ENCODE data around the gene AMBN. TPM values are rescaled to one million over a fixed set of nuclear protein-coding genes. Genes with fewer than 3 reads are reported as not detected.

Gene AMBN
- total and polyA plus RNA-seq, 12 donors, result not detected

- H3K4me1 ChIP-seq (replicated peaks in 1 of 2), result no peaks in the 10 kb centered on the region
- TF ChIP-seq POLR2A (IDR thresholded peaks at IDR 0.05) (no peak), CTCF (IDR thresholded peaks at IDR 0.05) (no peak)
- no peak overlapping the region for H3K27ac ChIP-seq
- no peak overlapping the region for H3K4me3 ChIP-seq
- DNase-seq, result no peak
- WGBS, 4 donors, result 66 to 74% (median 73%) methylated on average over 5 of the region's 5 CpGs
- H3K36me3 ChIP-seq (replicated peaks in 1 of 2), result no peaks in the 10 kb centered on the region
- no peaks in the 10 kb centered on the region for H3K9me3 ChIP-seq (replicated peaks in 1 of 3)
- H3K27me3 ChIP-seq, result peaks cover 5% of the 10 kb centered on the region
- intact Hi-C loops (cut with DNase I), result no loop called here
These were observed 8.9 kb downstream of the AMBN start for GRCh38 chr4:70600977-70601376.

- no peaks in the 10 kb centered on the region for H3K27me3 ChIP-seq
- no peaks in the 10 kb centered on the region for H3K36me3 ChIP-seq (replicated peaks in 1 of 2)
- no peak overlapping the region for H3K4me3 ChIP-seq
- DNase-seq, result peak; percentile 27 to 61 (median 40)
- H3K4me1 ChIP-seq (replicated peaks in 1 of 2), result no peaks in the 10 kb centered on the region
- intact Hi-C loops (cut with DNase I), result no loop called here
- 30 to 36% (median 32%) methylated on average over 5 of the region's 5 CpGs for WGBS, 4 donors
- TF ChIP-seq CTCF (IDR thresholded peaks at IDR 0.05), result peak; percentile 29 to 62 (median 54)
- no peak for TF ChIP-seq POLR2A (IDR thresholded peaks at IDR 0.05)
- H3K27ac ChIP-seq, result no peak overlapping the region
- no peaks in the 10 kb centered on the region for H3K9me3 ChIP-seq (replicated peaks in 1 of 3)
These were observed 9.5 kb downstream of the AMBN start for GRCh38 chr4:70601422-70602039.

GRCh38 chr4:70603856-70604255 is 11.8 kb downstream of the AMBN start:
- H3K36me3 ChIP-seq (replicated peaks in 1 of 2), result no peaks in the 10 kb centered on the region
- no peaks in the 10 kb centered on the region for H3K9me3 ChIP-seq (replicated peaks in 1 of 3)
- no peak for TF ChIP-seq CTCF (IDR thresholded peaks at IDR 0.05)
- no peak for TF ChIP-seq POLR2A (IDR thresholded peaks at IDR 0.05)
- DNase-seq, result no peak
- 32 to 54% (median 38%) methylated on average over 3 of the region's 3 CpGs for WGBS, 4 donors
- H3K4me3 ChIP-seq, result no peak overlapping the region
- H3K27me3 ChIP-seq, result no peaks in the 10 kb centered on the region
- no peak overlapping the region for H3K27ac ChIP-seq
- intact Hi-C loops (cut with DNase I), result no loop called here
- no peaks in the 10 kb centered on the region for H3K4me1 ChIP-seq (replicated peaks in 1 of 2)

- H3K27ac ChIP-seq, result no peak overlapping the region
- H3K27me3 ChIP-seq, result no peaks in the 10 kb centered on the region
- 72 to 91% (median 77%) methylated on average over 3 to 8 of the region's 8 CpGs for WGBS, 4 donors
- TF ChIP-seq POLR2A (IDR thresholded peaks at IDR 0.05), result no peak
- TF ChIP-seq CTCF (IDR thresholded peaks at IDR 0.05), result no peak
- no peaks in the 10 kb centered on the region for H3K4me1 ChIP-seq (replicated peaks in 1 of 2)
- H3K9me3 ChIP-seq (replicated peaks in 1 of 3), result no peaks in the 10 kb centered on the region
- no peaks in the 10 kb centered on the region for H3K36me3 ChIP-seq (replicated peaks in 1 of 2)
- DNase-seq, result no peak
- intact Hi-C loops (cut with DNase I), result no loop called here
- H3K4me3 ChIP-seq, result no peak overlapping the region
These were observed 14.4 kb downstream of the AMBN start for GRCh38 chr4:70606459-70606858.

Measured in adrenal gland (tissue), 12 donors.